HG02642 (cell line): ENCODE data around the gene ZNF614.
"Not testable (repeated sequence)": the region's sequence is repeated elsewhere in the genome, so short reads cannot be mapped to it uniquely, and the experiment has no call there.

Experiments
- ATAC-seq: cut with Tn5 transposase; IDR thresholded peaks from one replicate; pipeline ENCODE4 v1.9.1; 2021; ENCODE audit warnings: mild to moderate bottlenecking; ENCODE audit not compliant: unreplicated experiment, poor library complexity

Gene ZNF614

GRCh38 chr19:52028027-52028779, at the start of gene ZNF614:
Gene ZNF614 (minus strand): TSS chr19:52028379. CDS start chr19:52025745, 2,634 bp downstream.
- ATAC-seq, result peak; percentile 93

- no peak for ATAC-seq
These were observed 42.3 kb upstream of the ZNF614 start for GRCh38 chr19:52070496-52070895.

GRCh38 chr19:52069653-52070052, 41.5 kb upstream of the ZNF614 start:
- no peak for ATAC-seq

- no peak for ATAC-seq
These were observed 38.2 kb upstream of the ZNF614 start for GRCh38 chr19:52066258-52066863.

- ATAC-seq, result no peak
These were observed 37.2 kb upstream of the ZNF614 start for GRCh38 chr19:52065399-52065798.

- ATAC-seq, result not testable (repeated sequence)
These were observed 28.3 kb upstream of the ZNF614 start for GRCh38 chr19:52056480-52056879.

- ATAC-seq, result not testable (repeated sequence)
These were observed 23.6 kb upstream of the ZNF614 start for GRCh38 chr19:52051736-52052135.

- ATAC-seq, result peak; percentile 94
These were observed 20.6 kb upstream of the ZNF614 start, which contains the start of gene ZNF432 for GRCh38 chr19:52048555-52049501. Gene ZNF432 (minus strand): TSS chr19:52048838. CDS start chr19:52046868, 1,970 bp downstream.

GRCh38 chr19:52039169-52039568, 11.0 kb upstream of the ZNF614 start:
- ATAC-seq, result no peak

- no peak for ATAC-seq
These were observed 6.0 kb upstream of the ZNF614 start for GRCh38 chr19:52034051-52034728.

- peak; percentile 21 for ATAC-seq
These were observed 573 bp upstream of the ZNF614 start for GRCh38 chr19:52028780-52029123.

- not testable (repeated sequence) for ATAC-seq
These were observed 1.8 kb downstream of the ZNF614 start for GRCh38 chr19:52026255-52026990.

GRCh38 chr19:52024478-52024877, 3.7 kb downstream of the ZNF614 start:
- ATAC-seq, result not testable (repeated sequence)

GRCh38 chr19:52022193-52022592, 6.0 kb downstream of the ZNF614 start:
- ATAC-seq, result no peak

- ATAC-seq, result no peak
These were observed 7.7 kb downstream of the ZNF614 start for GRCh38 chr19:52020506-52020905.

GRCh38 chr19:52010674-52011073, 17.5 kb downstream of the ZNF614 start:
- ATAC-seq, result no peak

GRCh38 chr19:52007806-52008557, 20.2 kb downstream of the ZNF614 start, which contains the start of gene ZNF615:
Gene ZNF615 (minus strand): TSS chr19:52008211. CDS start chr19:52003711, 4,500 bp downstream.
- peak; percentile 96 for ATAC-seq

- ATAC-seq, result no peak
These were observed 20.8 kb downstream of the ZNF614 start for GRCh38 chr19:52007451-52007805.
